Testis (tissue), 2 donors: ENCODE results near the gene PLA2G3.

Source experiments
- POLR2A ChIP-seq: fragments of 450-650 bp; IDR thresholded peaks from one replicate; pipeline ENCODE4 v1.6.1; 2017; ENCODE audit warnings: antibody characterized with exemption, mild to moderate bottlenecking, moderate library complexity
- TF ChIP-seq, protein P1 (sequence below), 3 experiments: fragments of 450-650 bp in 2 of 3; fragments of 200-600 bp in 1 of 3; sonication (generic) in 1 of 3; IDR thresholded peaks; one replicate each; pipeline ENCODE4 v1.5.1; 2016 to 2019; ENCODE audit warnings: antibody characterized with exemption in 3 of 3, mild to moderate bottlenecking in 2 of 3, moderate library complexity in 1 of 3

GRCh38 chr22:31187627-31188026 is 47.3 kb upstream of the PLA2G3 start:
- TF ChIP-seq, protein P1, sequence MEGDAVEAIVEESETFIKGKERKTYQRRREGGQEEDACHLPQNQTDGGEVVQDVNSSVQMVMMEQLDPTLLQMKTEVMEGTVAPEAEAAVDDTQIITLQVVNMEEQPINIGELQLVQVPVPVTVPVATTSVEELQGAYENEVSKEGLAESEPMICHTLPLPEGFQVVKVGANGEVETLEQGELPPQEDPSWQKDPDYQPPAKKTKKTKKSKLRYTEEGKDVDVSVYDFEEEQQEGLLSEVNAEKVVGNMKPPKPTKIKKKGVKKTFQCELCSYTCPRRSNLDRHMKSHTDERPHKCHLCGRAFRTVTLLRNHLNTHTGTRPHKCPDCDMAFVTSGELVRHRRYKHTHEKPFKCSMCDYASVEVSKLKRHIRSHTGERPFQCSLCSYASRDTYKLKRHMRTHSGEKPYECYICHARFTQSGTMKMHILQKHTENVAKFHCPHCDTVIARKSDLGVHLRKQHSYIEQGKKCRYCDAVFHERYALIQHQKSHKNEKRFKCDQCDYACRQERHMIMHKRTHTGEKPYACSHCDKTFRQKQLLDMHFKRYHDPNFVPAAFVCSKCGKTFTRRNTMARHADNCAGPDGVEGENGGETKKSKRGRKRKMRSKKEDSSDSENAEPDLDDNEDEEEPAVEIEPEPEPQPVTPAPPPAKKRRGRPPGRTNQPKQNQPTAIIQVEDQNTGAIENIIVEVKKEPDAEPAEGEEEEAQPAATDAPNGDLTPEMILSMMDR (IDR thresholded peaks at IDR 0.05), result no peak
- no peak for TF ChIP-seq POLR2A
